ENCODE data around the gene RBM6.

DNA sequence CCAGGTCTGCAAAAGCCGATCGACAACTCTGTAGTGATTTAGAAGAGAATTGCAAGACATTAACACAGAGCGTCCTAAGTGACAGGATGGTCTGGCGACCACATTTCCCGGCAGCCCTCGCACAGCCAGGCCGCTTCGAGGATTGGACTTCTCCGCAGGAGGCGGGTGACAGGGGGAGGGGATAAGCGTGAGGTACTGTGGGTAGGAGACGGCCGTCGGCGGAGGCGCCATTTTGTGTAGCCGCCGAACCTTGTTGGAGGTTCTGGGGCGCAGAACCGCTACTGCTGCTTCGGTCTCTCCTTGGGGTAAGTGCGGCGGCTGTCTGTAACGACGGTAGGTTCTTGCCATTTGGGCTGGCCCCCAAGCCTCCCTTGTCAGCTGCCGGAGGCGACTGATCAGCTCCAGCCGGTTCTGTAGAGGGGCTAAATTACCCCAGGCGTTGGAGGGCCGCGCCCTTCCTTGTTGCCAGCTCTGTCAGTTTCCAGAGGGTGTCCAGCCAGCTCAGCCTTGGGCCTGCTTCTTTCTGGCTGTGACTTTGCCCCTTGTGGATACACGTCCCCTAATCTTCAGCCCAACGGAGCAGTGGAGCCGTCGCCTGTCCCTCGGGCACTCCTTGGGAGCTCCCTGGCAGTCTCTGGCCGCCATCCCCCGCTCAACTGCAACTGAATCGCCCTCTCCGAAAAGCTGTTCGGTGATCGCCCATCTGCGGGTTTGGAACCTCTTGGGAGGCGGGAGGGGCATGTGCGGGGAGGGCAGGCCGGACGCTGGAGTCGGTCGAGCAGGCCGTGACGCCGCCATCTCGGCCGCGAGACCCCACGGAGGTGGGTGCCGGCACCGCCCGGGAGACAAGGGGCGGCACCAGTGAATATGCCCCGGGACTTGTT lies 149.0 kb downstream of the RBM6 start, which contains the start of gene RBM5:
- TF ChIP-seq, protein P1, sequence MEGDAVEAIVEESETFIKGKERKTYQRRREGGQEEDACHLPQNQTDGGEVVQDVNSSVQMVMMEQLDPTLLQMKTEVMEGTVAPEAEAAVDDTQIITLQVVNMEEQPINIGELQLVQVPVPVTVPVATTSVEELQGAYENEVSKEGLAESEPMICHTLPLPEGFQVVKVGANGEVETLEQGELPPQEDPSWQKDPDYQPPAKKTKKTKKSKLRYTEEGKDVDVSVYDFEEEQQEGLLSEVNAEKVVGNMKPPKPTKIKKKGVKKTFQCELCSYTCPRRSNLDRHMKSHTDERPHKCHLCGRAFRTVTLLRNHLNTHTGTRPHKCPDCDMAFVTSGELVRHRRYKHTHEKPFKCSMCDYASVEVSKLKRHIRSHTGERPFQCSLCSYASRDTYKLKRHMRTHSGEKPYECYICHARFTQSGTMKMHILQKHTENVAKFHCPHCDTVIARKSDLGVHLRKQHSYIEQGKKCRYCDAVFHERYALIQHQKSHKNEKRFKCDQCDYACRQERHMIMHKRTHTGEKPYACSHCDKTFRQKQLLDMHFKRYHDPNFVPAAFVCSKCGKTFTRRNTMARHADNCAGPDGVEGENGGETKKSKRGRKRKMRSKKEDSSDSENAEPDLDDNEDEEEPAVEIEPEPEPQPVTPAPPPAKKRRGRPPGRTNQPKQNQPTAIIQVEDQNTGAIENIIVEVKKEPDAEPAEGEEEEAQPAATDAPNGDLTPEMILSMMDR (IDR thresholded peaks at IDR 0.05), result peak in 1 of 5 experiments; percentile 34
- TF ChIP-seq POLR2A (IDR thresholded peaks at IDR 0.05) (peak; percentile 49 to 78), EP300 (IDR thresholded peaks at IDR 0.05) (peak in 1 of 2 donors; percentile 96)

All from tibial nerve (tissue), 4 donors.